Suppressor macrophage treated with lipopolysaccharide for 1 hour (primary cell): ENCODE data around the gene PNMA6E.
A peak's percentile ranks its signal among the peaks of the same experiment; 100 is the strongest.

ENCODE experiments used
- DNase-seq, 3 donors: peaks; one replicate each; pipeline ENCODE4 v3.0.0-alpha.2; 2020 to 2022

Gene PNMA6E

GRCh38 chrX:153382563-153383482 is 18.3 kb downstream of the PNMA6E start:
- no peak for DNase-seq

DNA sequence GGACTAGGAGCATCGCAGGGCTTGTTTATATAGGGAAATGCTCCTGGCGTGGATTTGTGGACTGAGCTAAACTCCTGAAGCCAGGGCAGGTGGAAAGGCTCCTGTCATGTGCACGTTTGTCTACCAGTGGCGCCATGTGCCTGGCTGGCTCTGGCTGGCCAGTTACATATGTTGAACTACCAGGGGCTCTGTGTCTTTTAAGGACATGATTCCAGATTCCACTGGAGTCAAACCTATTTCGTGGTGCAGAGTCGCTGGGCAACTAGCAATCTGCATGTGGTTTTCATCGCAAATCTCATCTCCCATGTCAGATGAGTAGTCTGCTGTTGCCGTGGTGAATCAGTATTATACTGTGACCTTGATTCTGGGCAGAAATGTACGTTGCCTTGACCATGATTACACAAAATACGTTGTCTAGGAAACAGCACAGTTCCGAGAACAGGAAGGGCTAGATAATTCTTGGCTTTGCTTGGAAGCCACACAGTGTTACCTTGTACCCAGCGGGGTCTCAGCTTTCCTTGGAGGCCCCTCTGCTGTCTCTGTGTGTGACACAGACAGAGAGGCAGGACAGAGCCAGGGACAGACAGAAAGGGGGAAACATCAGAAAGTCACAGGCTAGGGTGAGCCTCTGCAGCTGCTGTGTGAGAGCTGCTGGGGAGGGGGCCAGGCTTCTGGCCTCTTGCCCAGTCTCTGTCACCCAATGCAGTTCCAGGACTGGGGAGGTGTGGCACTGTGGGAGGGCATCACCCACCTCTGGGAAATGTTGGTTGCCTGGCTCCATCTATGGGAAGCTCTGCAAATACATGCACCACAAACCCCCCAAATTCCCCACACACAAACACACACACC is 19.2 kb downstream of the PNMA6E start:
- no peak for DNase-seq

DNA sequence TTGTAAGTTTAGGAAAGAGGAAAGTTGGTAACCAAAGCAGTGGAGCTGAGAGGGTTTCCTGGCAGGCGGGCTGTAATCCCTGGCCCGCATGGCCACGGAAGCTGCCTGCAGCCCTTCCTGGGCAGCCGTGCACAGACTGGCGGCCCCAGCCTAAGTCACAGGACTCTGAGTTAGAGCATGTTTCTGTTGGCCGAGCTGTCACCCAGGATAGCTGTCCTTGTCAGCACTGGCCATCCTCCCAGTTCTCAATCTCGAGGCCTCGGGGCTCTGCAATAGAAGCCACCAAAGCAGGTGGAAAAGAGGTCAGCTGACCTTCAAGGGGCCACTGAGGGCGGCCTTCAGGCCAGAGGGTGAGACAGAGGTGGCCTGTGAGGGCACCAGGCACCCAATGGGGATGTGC is 20.5 kb downstream of the PNMA6E start:
- DNase-seq: no peak

GRCh38 chrX:153379971-153380581 is 21.1 kb downstream of the PNMA6E start:
- DNase-seq: no peak

- DNase-seq: no peak
These were observed 21.6 kb downstream of the PNMA6E start for GRCh38 chrX:153379508-153379907.

- DNase-seq: no peak
These were observed 22.5 kb downstream of the PNMA6E start for GRCh38 chrX:153378607-153379006.

DNA sequence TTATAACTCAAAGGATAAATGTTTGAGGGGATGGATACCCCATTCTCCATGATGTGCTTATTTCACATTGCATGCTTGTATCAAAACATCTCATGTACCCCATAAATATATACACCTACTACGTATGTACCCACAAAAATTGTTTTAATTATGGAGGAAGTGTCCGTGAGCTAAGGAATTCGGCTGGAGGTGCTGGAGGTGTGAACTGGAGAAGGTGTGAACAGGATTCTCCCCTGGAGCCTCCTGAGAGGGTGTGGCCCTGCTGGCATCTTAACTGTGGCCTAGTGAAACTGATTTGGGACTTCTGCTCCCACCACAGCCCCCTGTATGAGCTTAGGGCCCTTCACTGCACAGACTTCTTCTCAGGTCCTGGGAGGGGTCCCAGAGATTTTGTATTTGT is 23.4 kb downstream of the PNMA6E start:
- DNase-seq: no peak

DNA sequence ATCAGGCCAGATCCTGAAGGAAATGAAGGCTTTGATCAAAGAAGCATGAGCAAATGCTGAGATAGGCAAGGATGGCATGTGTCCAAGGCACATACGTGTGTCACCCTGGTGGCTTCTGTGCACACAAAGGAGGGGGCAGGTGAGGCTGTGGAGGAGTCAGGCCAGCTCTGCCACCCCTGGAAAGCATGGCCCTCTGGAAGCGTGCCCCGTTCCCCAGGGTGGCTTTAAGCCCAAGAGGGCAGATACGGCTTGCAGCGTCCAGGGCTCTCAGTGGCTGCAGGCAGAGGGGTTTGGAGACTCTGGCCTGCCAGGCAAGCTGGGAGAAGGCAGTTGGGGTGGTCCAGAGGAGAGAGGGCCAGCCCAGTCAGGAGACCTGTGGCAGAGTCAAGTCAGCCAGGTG is 25.6 kb downstream of the PNMA6E start:
- no peak for DNase-seq

- DNase-seq: no peak
These were observed 26.7 kb downstream of the PNMA6E start for GRCh38 chrX:153374426-153374825.

- DNase-seq: no peak
These were observed 28.2 kb downstream of the PNMA6E start for GRCh38 chrX:153372949-153373348.

DNA sequence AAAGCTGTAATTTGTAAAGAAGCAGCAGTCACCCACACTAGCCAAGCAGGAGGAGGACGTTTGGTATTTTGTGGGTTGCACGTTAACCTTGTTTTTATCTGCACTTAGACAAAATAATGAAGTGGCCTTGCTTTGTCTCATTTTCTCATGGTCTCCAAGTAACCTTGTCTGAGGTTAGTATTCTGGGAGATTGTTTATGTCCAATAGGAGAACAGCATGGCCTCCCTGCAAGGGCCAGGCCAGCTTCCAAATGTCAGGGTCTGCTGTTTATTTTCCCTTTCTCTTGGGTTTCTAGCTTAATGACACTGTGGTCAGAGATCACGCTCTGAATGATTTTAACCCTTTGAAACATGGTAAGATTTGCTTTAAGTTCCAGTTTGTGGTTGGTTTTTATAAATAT is 29.9 kb downstream of the PNMA6E start:
- DNase-seq: no peak

- peak in 1 of 3 donors; percentile 4 for DNase-seq
These were observed 30.7 kb downstream of the PNMA6E start for GRCh38 chrX:153370293-153371055.

DNA sequence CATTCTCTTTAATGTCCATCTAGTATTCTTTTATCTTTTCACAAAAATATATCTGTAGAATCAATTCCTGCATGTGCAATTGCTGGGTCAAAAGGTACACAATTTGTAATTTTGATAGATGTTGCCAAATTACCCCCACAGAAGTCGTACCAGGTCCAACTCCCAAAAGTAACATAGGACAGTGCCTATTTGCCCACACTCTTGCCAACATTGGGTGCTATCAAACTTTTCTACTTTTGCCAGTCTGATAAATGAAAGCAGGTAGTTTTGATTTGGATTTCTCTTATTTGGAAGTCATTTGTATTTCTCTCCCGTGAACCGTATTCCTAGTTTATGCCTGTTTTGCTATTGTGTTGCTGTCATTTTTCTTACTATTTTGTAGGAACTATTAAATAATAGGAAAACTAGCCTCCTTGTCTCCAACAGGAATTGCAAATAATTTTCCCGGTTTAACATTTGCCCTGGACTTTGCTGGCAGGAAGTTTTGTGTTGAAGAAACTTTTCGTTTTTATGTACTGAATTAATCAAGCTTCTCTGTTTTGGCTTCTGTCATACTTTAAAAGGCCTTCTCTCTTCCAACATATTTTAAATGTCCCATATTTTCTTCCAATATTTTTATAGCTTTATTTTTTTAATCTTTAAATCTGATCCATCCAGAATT is 34.1 kb downstream of the PNMA6E start:
- no peak for DNase-seq

DNA sequence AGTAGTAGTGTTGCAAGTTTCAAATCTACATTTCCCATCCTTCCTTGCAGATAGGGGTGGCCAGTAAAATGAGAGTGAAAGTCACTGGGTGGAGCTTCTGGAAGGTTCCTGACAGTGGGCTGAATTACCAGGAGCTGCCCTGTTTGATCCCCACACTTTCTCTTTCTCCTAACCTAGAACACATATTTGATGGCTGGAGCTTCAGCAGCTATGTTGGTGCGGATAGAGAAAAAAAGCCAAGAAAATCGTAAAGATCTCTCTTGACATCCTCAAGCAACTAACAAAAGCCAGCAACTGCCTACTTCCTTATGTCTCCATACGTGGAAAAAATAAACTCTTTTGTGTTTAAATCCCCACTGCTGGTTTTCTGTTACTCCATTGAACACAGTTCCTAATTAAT is 35.0 kb downstream of the PNMA6E start:
- no peak for DNase-seq

GRCh38 chrX:153365670-153366069 is 35.5 kb downstream of the PNMA6E start:
- no peak for DNase-seq

DNA sequence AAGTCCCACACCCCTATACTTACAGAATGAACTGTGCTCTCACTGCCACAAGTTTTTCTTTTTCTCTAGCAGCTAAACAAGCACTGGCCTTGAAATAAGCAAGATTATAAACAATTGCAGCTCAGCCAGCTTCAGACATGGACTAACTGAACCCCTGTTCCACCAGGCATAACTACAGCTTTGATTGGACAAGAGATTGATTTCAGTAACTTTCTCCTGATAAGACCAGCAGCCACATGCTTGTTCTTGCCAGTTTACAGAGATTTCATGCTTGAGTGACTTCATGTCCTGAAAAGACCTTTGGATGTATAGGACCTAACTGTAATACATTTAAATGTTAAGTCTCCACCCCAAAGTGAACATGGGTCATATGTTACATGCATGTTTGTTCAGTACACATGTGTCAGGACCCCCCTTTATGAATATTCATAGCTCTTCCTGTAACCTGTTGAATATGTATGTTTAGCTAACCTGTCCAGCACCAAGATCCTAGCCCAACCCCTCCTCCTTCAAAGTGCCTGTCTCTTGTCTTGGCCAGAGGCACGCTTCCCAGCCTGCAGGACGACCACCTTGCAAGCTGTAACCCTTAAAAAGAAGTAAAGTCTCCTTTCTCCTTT is 39.3 kb downstream of the PNMA6E start:
- DNase-seq: no peak

GRCh38 chrX:153357877-153358276 is 43.3 kb downstream of the PNMA6E start:
- DNase-seq: no peak

- DNase-seq: no peak
These were observed 47.7 kb downstream of the PNMA6E start for GRCh38 chrX:153353416-153353815.

GRCh38 chrX:153352858-153353257 is 48.3 kb downstream of the PNMA6E start:
- DNase-seq: no peak

DNA sequence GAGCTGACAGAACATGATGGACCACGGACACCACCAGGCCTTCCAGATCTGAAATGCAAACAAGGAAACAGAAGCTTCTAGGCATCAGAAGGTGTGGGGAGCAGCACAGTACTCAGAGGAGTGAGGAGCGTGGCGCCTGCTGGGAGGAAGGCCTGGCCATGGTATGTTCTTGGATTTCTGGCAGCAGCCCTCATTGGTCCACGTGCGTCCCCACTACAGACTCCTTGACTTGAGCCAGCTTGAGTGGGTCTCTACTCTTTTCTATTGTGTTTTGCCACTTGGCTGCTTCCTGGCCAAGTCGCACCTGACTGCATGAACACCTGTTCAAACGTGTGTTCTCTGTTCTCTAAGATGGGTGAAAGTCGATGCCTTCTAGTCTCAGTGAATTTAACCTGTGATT is 49.2 kb downstream of the PNMA6E start:
- DNase-seq: no peak

GRCh38 chrX:153349952-153350351 is 51.2 kb downstream of the PNMA6E start:
- DNase-seq: no peak

- no peak for DNase-seq
These were observed 52.7 kb downstream of the PNMA6E start for GRCh38 chrX:153348421-153348820.
